HG03460 (cell line): ENCODE data around the gene CATSPER1.

Experiments used
- ATAC-seq: cut with Tn5 transposase; IDR thresholded peaks from one replicate; pipeline ENCODE4 v1.9.1; 2021; ENCODE audit not compliant: unreplicated experiment

CATSPER1 gene

DNA sequence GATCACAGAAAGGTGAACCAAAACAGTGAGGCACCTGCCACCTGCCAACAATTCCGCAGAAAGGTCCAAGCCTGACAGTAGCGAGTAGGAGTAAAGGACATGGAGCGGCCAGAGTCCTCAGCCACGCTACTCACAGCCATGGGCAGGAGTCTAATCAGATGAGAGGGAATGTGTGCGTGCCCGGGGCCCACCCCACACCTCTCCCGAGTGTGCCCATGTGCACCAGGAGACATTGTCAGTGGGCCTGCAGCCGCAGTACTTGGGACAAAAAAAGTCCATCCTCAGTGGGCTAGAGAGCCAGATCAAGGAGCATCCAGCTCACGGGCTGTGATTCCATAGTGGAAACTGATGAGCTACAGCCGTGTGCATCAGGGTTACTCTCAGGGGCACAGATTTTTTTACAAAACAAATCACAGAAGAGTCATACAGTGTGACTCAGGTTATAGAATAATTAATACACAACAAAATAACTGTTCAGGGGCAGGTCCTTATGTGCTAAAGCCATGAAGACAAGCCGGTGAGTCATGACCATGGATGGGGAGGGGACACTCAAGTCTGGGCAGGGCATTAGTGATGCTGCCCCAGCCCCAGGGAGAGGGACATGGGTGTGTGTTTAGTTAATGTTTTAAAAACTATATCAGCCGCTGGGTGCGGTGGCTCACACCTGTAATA lies 52.7 kb downstream of the CATSPER1 start:
- ATAC-seq: no peak

- ATAC-seq: no peak
Observed at GRCh38 chr11:65972116-65972515, 54.2 kb downstream of the CATSPER1 start.

DNA sequence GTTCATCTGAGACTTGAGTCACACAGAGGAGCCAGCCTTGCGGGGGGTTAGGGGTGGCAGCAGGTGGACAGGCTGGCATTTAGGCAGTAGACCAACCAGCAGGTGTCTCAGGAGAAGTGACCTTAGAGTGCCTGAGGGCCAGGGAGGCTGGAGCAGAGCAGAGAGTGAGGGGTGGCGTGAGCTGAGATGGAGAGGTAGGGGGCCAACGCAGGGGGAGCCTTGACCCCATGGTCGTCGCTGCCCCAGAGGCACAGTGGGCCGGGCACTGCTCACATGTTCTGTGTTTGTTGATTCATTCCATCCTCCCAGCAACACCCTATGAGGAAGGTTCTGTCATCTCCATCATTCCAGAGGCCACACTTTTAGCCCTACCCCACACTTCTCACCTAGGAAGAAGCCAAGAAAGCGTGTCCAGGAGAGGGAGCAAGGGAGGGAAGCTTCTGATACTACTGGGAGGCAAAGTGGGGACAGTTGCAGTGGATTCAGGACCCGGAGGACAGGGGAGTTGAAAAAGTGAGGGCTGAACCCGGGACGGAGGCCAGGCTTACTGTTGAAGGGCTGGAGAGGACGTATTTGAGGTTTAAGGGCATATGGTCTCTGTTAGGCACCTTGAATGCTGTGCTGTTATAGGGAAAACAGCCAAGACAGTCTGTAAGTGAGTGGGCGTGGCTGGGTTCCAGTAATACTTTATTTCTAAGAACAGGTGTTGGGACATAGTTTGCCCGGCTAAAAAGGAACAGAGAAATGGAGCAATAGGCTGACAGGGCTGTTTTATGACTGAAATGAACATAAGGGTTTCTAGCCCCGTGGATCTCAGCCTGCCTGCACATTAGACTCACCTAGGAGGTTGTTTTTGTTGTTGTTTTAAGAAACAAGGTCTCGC lies 57.4 kb downstream of the CATSPER1 start:
- ATAC-seq: no peak

DNA sequence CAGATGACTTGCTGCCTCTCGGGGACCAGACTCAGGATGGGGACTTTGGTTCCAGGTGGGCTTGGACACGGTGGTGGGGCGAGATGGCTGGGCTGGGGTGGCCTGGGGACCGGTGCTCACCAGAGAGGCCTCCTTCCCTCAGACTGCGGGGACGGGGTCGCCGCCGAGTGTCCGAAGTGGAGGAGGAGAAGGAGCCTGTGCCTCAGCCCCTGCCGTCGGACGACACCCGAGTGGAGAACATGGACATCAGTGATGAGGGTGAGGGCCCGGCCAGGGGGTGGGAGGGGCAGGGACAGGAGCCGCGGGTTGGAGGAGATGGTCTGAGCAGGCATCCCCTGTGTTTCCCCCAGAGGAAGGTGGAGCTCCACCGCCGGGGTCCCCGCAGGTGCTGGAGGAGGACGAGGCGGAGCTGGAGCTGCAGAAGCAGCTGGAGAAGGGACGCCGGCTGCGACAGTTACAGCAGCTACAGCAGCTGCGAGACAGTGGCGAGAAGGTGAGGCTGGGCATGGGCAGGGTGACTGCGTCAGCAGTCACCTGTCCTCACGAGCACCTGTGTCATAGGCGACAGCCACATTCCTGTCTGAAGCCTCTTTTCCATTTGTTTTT lies 58.8 kb downstream of the CATSPER1 start:
- no peak for ATAC-seq
